HUES64 (cell line): ENCODE results near the gene CD24.
"Not testable (repeated sequence)": the region's sequence is repeated elsewhere in the genome, so short reads cannot be mapped to it uniquely, and the experiment has no call there.

Experiments used
- H3K27ac ChIP-seq: 2 replicates; pipeline ENCODE4 v1.7.0; 2013; ENCODE audit warnings: low read depth, low read length, inconsistent platforms
- H3K27me3 ChIP-seq: 2 replicates; pipeline ENCODE4 v1.6.1; 2013; ENCODE audit warnings: mild to moderate bottlenecking, low read length; ENCODE audit not compliant: insufficient read depth
- H3K36me3 ChIP-seq: 2 replicates; pipeline ENCODE4 v1.6.1; 2013; ENCODE audit warnings: mild to moderate bottlenecking, low read length; ENCODE audit not compliant: insufficient read depth
- H3K4me1 ChIP-seq: 2 replicates; pipeline ENCODE4 v1.6.1; 2013; ENCODE audit warnings: mild to moderate bottlenecking, low read length, moderate library complexity; ENCODE audit not compliant: insufficient read depth
- H3K4me3 ChIP-seq: 2 replicates; pipeline ENCODE4 v1.5.1; 2013; ENCODE audit warnings: mild to moderate bottlenecking, low read length, moderate library complexity
- H3K9ac ChIP-seq: 2 replicates; pipeline ENCODE4 v1.6.1; 2013; ENCODE audit warnings: mild to moderate bottlenecking, low read depth, low read length
- H3K9me3 ChIP-seq: 2 replicates; pipeline ENCODE4 v1.6.1; 2013; ENCODE audit warnings: low read depth, low read length; ENCODE audit not compliant: insufficient read depth
- WGBS: fragments of 150-250, 120-280 bp; methylation state at CpG from one replicate; pipeline ENCODE4 v1.1.7; 2013; ENCODE audit warnings: missing lambda C conversion rate; 5-methylcytosine and 5-hydroxymethylcytosine counted together

CD24 gene

DNA sequence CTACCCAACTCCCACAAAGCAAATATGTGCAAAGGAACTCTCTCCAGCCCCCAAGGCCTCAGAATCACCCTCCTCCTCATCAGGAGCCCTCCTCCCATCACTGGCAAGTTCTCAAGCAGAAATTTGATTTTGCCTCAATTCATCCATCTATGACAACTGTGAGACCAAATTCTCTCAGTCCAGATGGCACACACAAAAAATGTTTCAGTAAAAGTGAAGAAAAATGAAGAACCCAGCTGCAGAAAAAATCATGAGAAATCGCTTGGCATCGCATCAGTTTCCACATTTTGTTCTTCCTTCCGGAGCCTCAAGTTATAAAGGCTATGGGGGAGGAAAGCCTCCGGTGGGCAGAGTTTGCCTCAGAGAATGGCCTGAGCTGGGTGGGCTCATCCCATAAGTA lies 6.4 kb upstream of the CD24 start:
- H3K36me3 ChIP-seq = no peaks in the 10 kb centered on the region

GRCh38 chr6:106979435-106979884 lies 4.9 kb upstream of the CD24 start:
- Histone ChIP-seq H3K27me3 (no peaks in the 10 kb centered on the region), H3K9ac (no peak overlapping the region), H3K27ac (peak overlapping the region; percentile 82), H3K9me3 (no peaks in the 10 kb centered on the region), H3K36me3 (no peaks in the 10 kb centered on the region), H3K4me1 (peaks cover 28% of the 10 kb centered on the region), H3K4me3 (no peak overlapping the region)
- under 1% methylated on average over 8 of the region's 8 CpGs for WGBS

More for the DNA sequence above, 6.4 kb upstream of the CD24 start:
- no peak overlapping the region for H3K4me3 ChIP-seq
- no peaks in the 10 kb centered on the region for H3K9me3 ChIP-seq
- H3K9ac ChIP-seq = no peak overlapping the region
- H3K27ac ChIP-seq = no peak overlapping the region
- no peaks in the 10 kb centered on the region for H3K27me3 ChIP-seq
- 94% methylated on average over 4 of the region's 4 CpGs for WGBS
- H3K4me1 ChIP-seq = peaks cover 25% of the 10 kb centered on the region

GRCh38 chr6:106977246-106977645 lies 2.7 kb upstream of the CD24 start:
- Histone ChIP-seq H3K27me3 (no peaks in the 10 kb centered on the region), H3K4me3 (no peak overlapping the region), H3K9me3 (no peaks in the 10 kb centered on the region), H3K27ac (no peak overlapping the region), H3K36me3 (peaks cover 13% of the 10 kb centered on the region), H3K4me1 (peaks cover 28% of the 10 kb centered on the region), H3K9ac (no peak overlapping the region)
- 89% methylated on average over 3 of the region's 3 CpGs for WGBS

- peak overlapping the region; percentile 99 for H3K27ac ChIP-seq
- H3K9ac ChIP-seq = peak overlapping the region; percentile 100
- no peaks in the 10 kb centered on the region for H3K9me3 ChIP-seq
- peaks cover 22% of the 10 kb centered on the region for H3K36me3 ChIP-seq
- WGBS = 77% methylated on average over 5 of the region's 5 CpGs
- peaks cover 32% of the 10 kb centered on the region for H3K4me1 ChIP-seq
- peak overlapping the region; percentile 93 for H3K4me3 ChIP-seq
- H3K27me3 ChIP-seq = no peaks in the 10 kb centered on the region
Observed at GRCh38 chr6:106976270-106976669, 1.7 kb upstream of the CD24 start.

- Histone ChIP-seq H3K9me3 (no peaks in the 10 kb centered on the region), H3K36me3 (peaks cover 28% of the 10 kb centered on the region), H3K27me3 (no peaks in the 10 kb centered on the region), H3K4me1 (peaks cover 32% of the 10 kb centered on the region), H3K9ac (peak overlapping the region; percentile 100), H3K27ac (peak overlapping the region; percentile 99), H3K4me3 (peak overlapping the region; percentile 93)
- 1% methylated on average over 11 of the region's 12 CpGs for WGBS
Observed at GRCh38 chr6:106975738-106976064, 1.2 kb upstream of the CD24 start.

DNA sequence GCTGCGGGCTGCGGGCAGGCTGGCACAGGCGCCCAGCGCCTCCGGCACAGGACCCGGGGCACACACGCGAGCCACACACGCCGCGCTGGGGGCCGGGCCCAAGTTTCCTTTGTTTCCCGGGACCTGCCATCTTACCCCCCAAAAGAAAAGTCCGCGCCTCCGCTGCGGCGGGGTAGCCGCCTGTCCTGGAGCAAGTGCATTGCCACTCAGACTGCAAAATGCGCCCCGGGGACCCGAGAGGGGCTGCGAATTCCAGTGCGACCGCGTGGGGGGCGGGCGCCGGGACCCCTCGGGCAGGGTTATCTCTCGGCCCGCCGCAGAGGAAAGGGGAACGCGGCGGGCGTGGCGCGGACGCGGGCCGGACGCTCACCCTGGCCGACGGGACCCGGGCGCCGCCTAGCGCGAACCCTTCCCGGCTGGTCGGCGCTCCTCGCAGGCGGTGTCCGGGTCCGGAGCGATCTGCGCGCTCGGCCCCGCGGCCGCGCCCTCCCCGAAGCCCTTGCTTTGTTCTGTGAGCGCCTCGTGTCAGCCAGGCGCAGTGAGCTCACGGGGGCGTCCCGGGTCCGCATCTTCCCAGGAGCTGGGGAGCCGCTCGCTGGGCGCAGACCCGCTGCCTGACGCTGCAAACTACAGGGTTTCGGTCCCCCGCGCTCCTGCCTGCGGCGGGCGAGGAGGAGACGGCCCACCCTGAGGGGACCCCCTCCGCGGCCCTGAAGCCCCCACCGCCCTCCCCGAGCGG lies 639 bp upstream of the CD24 start:
- Histone ChIP-seq H3K27me3 (no peaks in the 10 kb centered on the region), H3K9ac (peak overlapping the region; percentile 100), H3K9me3 (no peaks in the 10 kb centered on the region), H3K4me1 (peaks cover 27% of the 10 kb centered on the region), H3K36me3 (peaks cover 32% of the 10 kb centered on the region), H3K4me3 (peak overlapping the region; percentile 93), H3K27ac (peak overlapping the region; percentile 99)
- WGBS = under 1% methylated on average over 90 of the region's 90 CpGs

GRCh38 chr6:106973836-106974335 lies 643 bp downstream of the CD24 start:
- Histone ChIP-seq H3K9me3 (no peaks in the 10 kb centered on the region), H3K9ac (peak overlapping the region; percentile 100)
- WGBS = under 1% methylated on average over 32 of the region's 32 CpGs

GRCh38 chr6:106973018-106973835 lies 1.3 kb downstream of the CD24 start:
- H3K4me1 ChIP-seq = peaks cover 20% of the 10 kb centered on the region
- H3K9me3 ChIP-seq = no peaks in the 10 kb centered on the region
- peaks cover 42% of the 10 kb centered on the region for H3K36me3 ChIP-seq
- under 1% methylated on average over 48 of the region's 49 CpGs for WGBS
- peak overlapping the region; percentile 100 for H3K4me3 ChIP-seq
- H3K27ac ChIP-seq = peak overlapping the region; percentile 98
- H3K9ac ChIP-seq = peak overlapping the region; percentile 100
- H3K27me3 ChIP-seq = no peaks in the 10 kb centered on the region

More at GRCh38 chr6:106973836-106974335, 643 bp downstream of the CD24 start:
- peaks cover 42% of the 10 kb centered on the region for H3K36me3 ChIP-seq
- no peaks in the 10 kb centered on the region for H3K27me3 ChIP-seq
- H3K27ac ChIP-seq = peak overlapping the region; percentile 98
- H3K4me3 ChIP-seq = peak overlapping the region; percentile 100
- H3K4me1 ChIP-seq = peaks cover 23% of the 10 kb centered on the region

DNA sequence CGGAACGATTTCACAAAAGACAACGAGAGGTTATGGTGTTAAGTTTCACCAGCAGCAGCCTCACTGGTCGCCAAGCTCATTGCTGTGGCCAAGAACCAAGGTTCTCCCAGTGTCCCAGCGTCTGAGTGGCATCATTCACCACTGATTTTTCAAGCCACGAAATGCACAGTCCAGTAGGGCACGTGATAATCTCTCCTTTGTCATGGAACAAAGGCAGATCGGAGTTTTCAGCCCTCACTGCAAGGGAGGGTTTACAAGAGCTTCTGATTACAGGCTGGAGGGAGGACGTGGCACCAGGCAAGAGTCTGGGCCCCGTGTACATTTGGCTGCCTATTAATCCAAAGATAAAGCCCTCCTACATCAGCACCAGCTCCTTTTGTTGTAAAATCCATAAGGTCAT lies 2.0 kb downstream of the CD24 start:
- H3K9ac ChIP-seq = peak overlapping the region; percentile 100

DNA sequence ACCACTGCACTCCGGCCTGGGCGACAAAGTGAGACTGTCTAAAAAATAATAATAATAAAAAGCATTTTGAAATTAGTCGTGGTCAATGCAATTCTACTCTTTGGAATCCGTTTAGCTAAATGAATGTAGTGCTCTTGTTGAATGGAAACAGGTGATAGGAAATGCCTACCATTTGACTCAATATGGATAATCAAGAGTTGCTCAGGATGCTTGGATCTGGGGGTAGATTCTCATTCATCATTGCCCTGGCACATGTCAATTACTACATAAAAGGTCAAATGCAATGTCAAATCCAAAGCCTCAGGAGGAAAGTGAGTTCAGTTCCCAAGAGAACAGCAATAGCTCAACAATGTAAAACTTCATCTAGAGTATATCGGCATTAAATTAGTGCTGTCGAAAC lies 3.8 kb downstream of the CD24 start:
- H3K36me3 ChIP-seq = peaks cover 42% of the 10 kb centered on the region
- H3K4me3 ChIP-seq, H3K9me3 ChIP-seq, H3K4me1 ChIP-seq, H3K27ac ChIP-seq, H3K9ac ChIP-seq, H3K27me3 ChIP-seq: not testable (repeated sequence)
- WGBS = 100% methylated on average over 2 of the region's 6 CpGs

More for the DNA sequence above, 2.0 kb downstream of the CD24 start:
- Histone ChIP-seq H3K4me1 (peaks cover 20% of the 10 kb centered on the region), H3K27ac (peak overlapping the region; percentile 98), H3K4me3 (peak overlapping the region; percentile 100), H3K27me3 (no peaks in the 10 kb centered on the region), H3K36me3 (peaks cover 42% of the 10 kb centered on the region), H3K9me3 (no peaks in the 10 kb centered on the region)
- WGBS = 1% methylated on average over 10 of the region's 10 CpGs

DNA sequence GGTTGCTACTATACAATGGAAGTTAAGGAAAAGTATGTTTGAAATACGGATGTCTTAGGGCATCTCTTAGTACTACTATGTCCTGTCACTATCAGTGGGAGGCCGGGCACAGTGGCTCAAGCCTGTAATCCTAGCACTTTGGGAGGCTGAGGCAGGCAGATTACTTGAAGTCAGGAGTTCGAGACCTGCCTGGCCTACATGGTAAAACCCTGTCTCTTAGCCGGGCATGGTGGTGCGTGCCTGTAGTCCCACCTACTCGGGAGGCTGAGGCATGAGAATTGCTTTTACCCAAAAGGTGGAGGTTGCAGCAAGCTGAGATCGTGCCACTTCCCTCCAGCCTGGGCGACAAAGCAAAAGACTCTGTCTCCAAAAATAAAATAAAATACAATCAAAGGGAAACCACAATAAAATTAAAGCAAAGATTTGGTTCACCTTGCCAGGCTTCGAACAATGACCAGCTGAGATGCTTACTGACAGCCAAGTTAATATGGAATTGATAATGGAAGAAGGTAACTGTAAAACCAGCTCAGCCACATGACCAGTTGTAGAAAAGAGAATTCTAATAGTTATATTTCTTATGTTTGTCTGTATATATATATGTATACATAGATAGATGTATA lies 6.5 kb downstream of the CD24 start:
- H3K27me3 ChIP-seq = no peaks in the 10 kb centered on the region
- H3K9me3 ChIP-seq = no peaks in the 10 kb centered on the region
- H3K9ac ChIP-seq = no peak overlapping the region
- H3K27ac ChIP-seq = no peak overlapping the region
- H3K4me1 ChIP-seq = 0 out of 2 replicates have a peak, but pooled peaks cover 5% of the 10 kb centered on the region
- H3K36me3 ChIP-seq = peaks cover 37% of the 10 kb centered on the region
- H3K4me3 ChIP-seq = no peak overlapping the region
- 94% methylated on average over 9 of the region's 9 CpGs for WGBS
